ENCODE results near the gene LRCH2.

LRCH2 gene

GRCh38 chrX:115204040-115204439 is 29.9 kb downstream of the LRCH2 start:
- no peak for DNase-seq

- no peak for DNase-seq
Observed at GRCh38 chrX:115192244-115192700, 41.6 kb downstream of the LRCH2 start.

- DNase-seq: no peak
Observed at GRCh38 chrX:115191490-115192243, 42.2 kb downstream of the LRCH2 start.

DNA sequence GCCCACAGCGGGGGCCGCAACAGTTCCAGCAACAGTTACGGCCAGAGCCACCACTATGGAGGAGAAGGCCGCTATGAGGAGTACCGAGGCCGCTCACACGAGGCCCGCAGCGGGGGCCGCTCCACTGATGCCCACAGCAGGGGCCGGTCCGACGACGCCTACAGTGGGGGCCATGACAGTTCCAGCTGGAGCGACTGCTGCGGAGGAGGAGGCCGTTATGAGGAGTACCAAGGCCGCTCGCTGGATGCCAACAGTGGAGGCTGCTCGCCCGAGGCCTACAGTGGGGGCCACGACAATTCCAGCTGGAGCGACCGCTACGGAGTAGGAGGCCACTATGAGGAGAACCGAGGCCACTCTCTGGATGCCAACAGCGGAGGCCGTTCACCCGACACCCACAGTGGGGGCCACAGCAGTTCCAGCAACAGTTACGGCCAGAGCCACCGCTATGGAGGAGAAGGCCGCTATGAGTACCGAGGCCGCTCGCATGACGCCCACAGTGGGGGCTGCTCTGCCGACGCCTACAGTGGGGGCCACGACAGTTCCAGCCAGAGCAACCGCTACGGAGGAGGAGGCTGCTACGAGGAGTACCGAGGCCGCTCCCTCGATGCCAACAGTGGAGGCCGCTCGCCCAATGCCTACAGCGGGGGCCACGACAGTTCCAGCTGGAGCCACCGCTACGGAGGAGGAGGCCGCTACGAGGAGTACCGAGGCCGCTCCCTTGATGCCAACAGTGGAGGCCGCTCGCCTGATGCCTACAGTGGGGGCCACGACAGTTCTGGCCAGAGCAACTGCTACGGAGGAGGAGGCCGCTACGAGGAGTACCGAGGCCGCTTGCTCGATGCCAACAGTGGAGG is 43.0 kb downstream of the LRCH2 start:
- DNase-seq: no peak

GRCh38 chrX:115189646-115190635 is 44.0 kb downstream of the LRCH2 start:
- DNase-seq: no peak

DNA sequence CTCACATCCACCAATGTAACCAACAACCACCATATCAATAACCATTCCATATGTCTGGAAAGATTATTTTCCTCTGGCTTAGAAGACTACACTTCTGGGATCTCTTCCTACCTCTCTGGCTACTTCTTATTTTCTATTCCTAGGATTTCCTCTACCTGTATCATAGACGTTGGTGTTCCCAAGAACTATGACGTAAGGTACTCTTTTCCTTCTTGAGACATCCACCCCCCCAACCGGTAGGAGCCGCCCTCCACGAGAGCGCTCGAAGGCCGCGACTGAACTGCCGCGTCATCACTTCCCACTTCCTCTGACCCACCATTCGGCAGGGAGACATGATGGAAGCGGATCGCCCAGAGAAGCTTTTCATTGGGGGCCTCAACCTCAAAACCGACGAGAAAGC is 44.8 kb downstream of the LRCH2 start, which contains the start of gene RBMXL3:
Gene RBMXL3 (plus strand): TSS at position 301 of the 400 bp plus-strand sequence. CDS start 32 bp downstream, at position 333.
- DNase-seq: no peak

DNA sequence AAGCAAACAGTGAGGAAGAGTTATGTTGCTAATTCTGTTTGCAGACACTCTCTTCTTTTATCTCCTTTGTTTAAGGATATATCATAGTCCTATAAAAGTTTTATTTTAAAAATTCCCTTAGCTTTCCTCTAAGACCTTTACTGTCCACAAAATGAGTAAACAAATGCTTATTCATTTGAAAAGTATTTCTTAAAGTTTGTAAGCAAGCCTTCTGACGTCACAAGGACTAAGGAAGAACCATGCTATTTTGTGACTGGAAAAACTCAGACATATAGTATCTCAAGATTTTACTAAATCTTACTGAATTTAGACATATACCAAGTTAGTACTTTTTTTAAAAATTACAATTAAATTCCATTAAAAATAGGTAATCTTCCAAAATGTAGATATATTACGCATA is 49.9 kb downstream of the LRCH2 start:
- DNase-seq: no peak

GRCh38 chrX:115178473-115178872 is 55.4 kb downstream of the LRCH2 start:
- DNase-seq: no peak

DNA sequence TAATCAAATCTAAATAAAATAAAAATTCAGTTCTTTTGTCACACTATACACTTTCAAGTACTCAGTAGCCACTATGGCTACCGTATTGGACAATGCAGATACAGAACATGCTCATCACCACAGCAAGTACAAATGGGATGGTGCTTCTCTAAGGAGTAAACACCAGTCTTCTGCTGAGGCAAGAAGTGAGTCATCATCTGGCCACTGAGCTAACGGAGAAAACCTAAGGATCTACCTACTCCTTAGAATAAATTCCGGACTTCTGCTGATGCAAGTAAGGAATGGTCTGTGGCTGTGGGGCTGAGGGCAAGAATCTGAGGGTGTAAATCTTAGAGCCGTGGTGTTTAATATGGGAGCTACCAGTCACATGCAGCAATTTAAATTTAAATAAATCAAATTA is 56.0 kb downstream of the LRCH2 start:
- DNase-seq: no peak

GRCh38 chrX:115174548-115174947 is 59.3 kb downstream of the LRCH2 start:
- DNase-seq: no peak

DNA sequence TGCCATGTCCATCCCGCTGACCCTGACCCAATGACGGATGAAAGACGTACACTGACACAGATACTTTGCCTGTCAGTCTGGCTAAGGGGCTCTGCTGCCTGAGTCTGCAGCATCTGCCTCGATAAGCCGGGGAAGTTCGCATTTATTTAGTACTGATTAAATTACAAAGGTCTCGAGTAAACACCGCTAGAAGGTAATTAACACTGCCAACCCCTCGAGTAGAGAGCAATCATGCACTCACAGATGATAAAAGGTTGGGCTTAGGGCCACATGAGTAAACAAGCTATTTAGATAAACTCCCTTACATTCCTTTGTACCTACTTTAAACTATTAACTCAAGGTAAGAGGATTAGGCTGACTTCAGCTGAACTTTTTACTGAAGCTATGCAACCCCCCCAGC is 60.7 kb downstream of the LRCH2 start:
- DNase-seq: no peak

- no peak for DNase-seq
Observed at GRCh38 chrX:115147220-115147619, 86.7 kb downstream of the LRCH2 start.

- DNase-seq: no peak
Observed at GRCh38 chrX:115142057-115142456, 91.8 kb downstream of the LRCH2 start.

DNA sequence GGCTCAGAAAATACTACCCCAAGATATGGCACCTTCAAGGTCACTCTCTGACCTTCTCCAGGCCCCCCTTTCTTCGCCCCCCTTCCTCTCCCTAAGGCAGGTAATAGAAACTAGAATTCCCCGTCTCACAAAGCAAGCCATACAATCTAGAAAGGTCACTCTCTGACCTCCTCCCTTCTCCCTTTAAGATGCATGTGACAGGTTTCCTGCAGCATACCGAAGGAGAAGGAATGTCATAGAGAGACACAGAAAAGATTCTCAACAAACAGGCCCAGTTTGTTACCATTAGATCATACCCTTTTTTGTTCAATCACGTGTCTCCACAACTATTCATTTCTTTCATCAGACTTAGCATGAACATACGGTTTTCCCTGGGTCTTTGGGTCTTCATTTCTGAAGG is 95.9 kb downstream of the LRCH2 start:
- no peak for DNase-seq

GRCh38 chrX:115134382-115134781 is 99.5 kb downstream of the LRCH2 start:
- DNase-seq: no peak

GRCh38 chrX:115112411-115112810 is 121.5 kb downstream of the LRCH2 start:
- DNase-seq: no peak

- no peak for DNase-seq
Observed at GRCh38 chrX:115098897-115099296, 135.0 kb downstream of the LRCH2 start.

GRCh38 chrX:115093191-115093590 is 140.7 kb downstream of the LRCH2 start:
- no peak for DNase-seq

DNA sequence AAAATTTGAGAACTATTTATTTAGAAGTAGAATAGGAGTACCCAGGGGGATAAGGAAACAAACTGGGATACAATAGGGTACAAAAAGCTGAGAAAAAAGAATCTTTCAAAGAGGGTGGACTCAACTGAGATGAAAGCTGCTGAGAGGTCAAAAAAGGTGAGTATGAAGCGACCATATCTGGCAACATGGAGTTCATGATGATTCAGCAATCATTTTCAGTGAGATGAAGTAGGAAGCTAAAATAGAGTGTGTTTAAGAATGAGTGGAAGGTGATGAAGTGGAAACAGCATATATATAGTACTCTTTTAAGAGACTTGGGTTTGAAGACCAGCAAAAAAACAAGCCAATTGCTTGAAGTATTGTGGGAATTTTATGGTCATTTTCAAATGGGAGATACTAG is 144.5 kb downstream of the LRCH2 start:
- DNase-seq: no peak

- no peak for DNase-seq
Observed at GRCh38 chrX:115068896-115069295, 165.0 kb downstream of the LRCH2 start.

GRCh38 chrX:115067812-115068211 is 166.1 kb downstream of the LRCH2 start:
- no peak for DNase-seq

DNA sequence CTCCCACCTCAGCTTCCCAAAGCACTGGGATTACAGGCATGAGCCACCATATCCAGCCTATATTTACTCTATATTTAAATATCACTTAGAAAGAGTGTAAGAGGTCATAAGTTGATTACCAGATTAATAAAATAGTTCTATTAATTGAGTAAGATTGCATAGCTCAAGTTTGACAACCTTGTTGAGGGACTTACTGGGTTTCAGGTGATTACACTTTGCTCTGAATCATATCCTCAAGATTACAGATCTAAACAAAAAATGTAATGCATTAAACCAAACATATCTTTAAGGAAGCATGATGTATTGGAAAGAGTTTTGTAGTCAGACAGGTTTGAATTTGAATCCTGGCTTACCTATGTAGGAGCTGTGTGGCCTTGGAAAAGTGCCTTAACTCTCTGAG is 168.6 kb downstream of the LRCH2 start:
- no peak for DNase-seq
